Colon (tissue), 2 donors: ENCODE data around the gene ZNF222.

ENCODE experiments used
- FAIRE-seq: peaks from 2 replicates; lab custom pipeline; 2012; peaks lifted over from hg19 to GRCh38; lab: Jason Lieb, UNC
- donor health status: control.
- donor health status: control.

The ZNF222 gene

DNA sequence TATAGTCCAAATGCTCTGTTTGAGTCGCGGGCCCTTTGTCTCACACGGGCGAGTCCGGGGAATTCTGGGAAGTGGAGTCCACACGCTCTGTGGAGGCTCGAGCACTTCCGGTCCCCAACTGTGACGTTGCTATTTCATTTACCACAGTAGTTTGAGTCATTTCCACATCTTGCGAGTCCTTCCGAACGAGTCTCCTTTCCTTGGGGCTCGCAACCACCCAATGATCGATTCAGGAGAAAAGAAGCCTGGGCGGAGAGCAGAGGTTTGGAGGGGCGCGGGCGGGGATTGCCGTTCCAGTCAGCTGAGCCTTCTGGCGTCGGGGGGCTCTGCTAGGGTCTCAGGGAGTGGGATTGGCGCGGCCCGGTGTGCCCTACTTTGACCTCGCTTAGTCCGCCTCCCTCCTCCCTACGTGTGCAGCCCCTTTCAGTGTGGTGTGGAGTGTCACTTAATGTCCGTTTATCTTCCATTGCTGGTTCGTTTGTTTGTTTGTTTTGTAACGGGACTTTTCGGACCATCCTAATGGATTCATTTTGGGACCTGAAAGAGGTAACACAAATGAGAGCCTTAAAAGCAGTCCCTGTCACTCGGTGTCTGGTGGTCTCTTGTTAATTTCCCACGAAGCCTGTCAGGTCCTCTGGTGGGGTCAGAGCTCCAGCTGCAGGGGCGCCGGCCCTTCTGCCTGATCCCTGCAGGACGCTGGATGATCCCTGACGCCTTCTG lies at the start of gene ZNF222:
ZNF222 (plus strand) TSS at position 163 of the 720 bp plus-strand sequence; CDS start at position 221, 58 bp downstream.
- no peak for FAIRE-seq

DNA sequence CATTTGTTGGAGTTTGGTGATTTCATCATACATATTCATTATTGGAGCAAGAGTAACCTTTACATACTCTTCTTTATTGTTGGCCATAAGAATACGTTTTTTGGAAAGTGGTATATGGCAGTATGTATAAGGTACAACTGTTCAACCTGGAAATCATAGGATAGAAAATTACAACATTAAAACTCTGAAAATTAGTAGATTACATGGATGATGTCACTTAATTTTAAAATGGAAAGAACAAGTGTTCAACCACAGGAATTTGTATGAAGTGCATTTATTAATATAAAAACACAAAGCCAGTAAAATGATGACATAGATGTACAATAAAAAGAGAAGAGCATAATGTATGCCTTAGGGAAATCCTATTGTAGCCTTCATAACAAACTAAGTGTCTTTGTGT lies 48.4 kb upstream of the ZNF222 start:
- FAIRE-seq, result no peak

DNA sequence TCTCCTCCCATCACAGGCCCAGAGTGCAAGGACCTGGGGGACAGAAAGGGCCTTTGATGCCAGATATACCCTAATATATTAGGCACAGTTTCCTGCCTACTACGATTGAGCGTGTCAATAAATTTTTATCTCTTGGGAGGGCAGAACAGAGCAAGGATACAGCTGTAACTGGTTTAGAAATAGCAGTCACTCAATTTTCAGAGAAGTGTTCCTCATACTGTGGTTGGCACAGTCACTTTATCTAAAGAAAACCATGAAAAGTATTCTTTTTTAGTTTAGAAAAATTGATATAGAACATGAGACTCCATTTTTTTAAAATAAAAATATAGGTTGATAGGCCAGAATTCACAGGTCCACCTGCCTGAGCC lies 41.7 kb upstream of the ZNF222 start:
- no peak for FAIRE-seq

DNA sequence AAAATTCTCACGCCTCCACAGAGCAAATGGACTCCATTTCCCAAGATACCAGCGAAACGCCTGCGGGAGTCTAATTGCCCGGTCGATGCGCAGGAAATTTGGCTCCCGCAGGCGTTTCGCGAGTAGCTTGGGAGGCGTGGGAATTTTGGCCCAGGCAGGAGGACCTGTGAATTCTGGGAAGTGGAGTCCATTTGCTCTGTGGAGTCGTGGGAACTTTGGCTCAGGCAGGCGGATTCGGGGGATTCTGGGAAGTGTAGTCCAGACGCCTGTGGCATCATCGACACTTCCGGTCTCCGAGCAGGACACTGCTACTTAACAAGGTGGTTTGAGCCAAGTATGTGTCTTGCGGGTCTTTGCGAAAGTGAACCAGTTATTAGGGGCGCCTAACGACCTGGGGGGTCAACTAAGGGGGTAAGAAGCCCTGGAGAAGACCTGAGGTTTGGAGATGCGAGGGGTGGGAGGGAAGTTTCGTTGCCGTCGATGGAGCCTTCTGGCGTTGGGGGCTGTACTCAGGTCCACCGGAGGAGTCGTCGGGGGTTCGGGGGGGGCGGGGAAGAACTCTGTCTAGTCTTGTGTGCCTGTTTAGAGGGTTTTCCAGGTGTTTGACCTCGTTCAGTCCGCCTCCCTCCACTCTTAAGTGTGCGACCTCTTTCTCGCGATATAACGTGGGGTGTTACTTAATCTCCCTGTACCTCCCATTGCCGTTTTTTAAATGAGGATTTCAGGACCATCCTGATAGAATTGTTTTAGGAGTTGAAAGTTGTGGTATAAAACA lies 41.1 kb upstream of the ZNF222 start, which contains the start of gene ZNF155:
ZNF155 (plus strand) TSS at position 277 of the 775 bp plus-strand sequence. CDS start 4,356 bp downstream, outside the sequence.
- peak; percentile 60 for FAIRE-seq

DNA sequence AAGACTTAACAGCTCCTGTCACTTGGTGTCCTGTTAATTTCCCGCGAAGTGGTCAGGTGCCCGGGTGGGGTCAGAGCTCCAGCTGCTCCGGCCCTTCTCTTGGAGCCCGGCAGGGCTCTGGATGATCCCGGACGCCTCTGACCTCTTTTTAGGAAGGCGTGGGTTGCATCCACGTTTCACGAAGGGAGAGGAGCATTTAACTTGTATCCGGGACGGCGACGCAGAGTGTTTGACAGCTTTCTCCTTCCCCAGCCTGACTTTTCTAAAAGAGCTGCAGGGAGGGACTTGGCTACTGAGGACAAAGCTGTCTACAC lies 40.5 kb upstream of the ZNF222 start:
- no peak for FAIRE-seq

DNA sequence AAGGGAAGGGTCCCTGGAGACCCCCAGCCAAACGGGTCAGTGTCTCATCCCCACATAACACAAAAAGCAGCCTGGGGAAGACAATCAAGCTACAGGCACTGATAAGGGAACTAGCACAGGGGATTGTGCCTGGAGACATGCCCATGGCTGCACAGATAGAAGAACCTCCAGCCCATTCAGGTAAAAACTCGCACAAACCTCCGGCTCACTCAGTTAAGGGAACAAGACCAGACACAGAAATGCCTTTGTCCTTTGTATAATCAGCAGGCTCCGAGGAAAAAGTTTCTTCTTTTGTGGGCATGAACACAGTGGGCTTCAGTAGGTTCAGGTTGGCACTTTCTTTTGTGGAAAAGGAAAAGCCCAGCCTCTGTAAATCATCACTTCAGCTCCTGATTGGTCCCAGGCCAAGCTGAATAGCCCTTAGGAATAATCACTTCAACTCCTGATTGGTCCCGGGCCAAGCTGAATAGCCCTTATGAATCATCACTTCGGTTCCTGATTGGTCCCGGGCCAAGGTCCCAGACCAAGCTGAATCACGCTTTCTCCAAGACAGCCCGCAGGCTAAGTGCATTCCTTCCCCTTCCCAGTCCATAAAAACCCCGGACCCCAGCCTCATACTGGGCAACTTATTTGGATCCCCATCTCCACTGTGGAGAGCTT lies 27.4 kb upstream of the ZNF222 start:
- FAIRE-seq, result no peak

DNA sequence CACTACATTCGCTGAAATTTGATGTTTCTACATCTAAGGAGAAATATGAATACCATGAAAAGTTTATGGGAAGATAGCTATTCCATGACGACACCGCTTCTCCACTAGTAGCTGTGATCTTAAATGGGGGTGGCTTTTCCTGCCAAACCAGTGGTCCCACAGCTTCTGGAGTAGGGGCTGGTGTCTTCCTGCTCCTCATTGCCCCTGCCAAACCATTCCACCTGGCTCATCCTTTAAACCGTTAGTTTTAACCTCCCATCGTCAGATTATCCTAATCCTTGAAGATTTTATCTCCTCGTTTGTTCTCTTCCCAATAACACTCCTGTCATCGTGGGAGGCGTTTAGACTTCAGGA lies 23.0 kb upstream of the ZNF222 start:
- no peak for FAIRE-seq

DNA sequence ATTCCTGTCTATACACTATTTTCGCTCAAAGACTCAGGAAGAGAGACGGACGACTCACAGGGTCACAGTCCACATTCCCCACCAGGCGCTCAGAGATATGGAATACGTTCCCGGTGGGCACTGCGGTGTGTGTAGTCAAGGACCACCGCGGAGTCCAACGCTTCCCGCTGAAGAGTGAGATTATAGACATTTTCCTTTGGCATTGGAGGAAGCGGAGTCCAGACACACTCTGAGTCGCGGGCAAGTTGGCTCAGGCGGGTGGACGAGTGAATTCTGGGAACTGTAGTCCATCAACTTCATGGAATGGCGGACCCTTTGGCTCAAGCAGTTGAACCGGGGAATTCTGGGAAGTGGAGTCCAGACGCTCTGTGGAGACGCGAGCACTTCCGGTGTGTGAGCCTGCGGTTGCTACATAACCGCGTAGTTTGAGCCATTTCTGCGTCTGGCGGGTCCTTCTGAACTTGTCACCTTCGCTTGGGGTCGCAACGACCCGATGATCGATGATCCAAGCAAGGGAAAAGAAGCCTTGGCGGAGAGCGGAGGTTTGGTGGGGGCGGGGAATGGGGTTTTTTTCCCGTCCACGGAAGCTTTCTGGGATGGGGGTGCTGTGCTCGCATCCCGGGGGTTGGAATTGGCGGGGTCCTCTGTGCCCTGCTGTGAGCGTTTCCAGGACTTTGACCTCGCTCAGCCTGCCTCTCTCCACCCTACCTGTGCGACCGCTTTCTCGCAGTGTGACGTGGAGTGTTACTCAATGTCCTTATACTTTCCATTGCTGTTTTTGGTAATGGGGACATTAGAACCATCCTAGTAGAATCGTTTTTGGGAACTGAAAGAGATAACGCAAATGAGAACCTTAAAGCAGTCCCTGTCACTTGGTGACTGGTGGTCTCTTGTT lies 22.4 kb upstream of the ZNF222 start, which contains the start of gene ZNF230:
ZNF230 (plus strand) TSS at position 392 of the 895 bp plus-strand sequence. CDS start 4,122 bp downstream, outside the sequence.
- peak; percentile 14 for FAIRE-seq

DNA sequence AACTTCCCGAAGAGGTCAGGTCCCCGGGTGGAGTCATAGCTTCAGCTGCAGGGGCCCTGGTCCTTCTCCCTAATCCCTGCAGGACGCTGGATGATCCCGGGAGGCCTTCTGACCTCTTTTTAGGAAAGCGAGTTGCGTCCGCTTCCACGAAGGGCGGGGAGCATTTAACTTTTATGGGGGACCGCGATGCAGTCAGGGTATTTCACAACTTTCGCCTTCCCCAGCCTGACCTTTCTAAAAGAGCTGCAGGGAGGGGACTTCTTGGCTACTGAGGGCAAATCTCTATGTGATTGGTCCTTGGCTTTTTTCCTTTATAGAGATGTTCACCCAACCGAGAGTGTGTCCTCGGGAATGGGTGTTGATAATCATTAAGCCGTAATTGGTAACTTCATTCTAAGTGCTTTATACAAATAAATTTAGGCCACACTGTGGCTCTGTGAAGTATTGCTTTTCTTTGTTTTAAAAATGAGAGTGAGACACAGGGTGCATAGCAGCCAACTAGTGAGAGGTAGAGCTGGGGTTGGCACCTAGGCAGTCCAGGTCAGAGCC lies 21.6 kb upstream of the ZNF222 start:
- FAIRE-seq, result no peak

DNA sequence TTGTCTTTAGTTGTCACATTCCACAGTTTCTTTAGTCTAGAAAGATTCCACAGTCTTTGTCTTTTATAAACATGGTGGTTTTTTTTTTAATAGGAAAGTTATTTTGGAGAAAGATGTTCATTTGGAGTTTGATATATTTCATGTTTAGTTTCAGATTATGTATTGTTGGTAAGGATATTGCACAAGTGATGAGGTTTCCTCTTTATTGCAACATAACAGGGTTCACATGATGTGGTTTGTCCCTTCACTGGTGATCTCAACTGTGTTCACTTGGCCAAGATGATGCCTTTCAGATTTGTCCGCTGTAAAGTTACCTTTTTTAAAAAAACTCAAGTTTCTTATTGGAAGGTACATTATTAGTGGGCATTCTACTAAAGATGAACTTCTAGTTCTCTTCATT lies 19.2 kb upstream of the ZNF222 start:
- FAIRE-seq, result no peak

DNA sequence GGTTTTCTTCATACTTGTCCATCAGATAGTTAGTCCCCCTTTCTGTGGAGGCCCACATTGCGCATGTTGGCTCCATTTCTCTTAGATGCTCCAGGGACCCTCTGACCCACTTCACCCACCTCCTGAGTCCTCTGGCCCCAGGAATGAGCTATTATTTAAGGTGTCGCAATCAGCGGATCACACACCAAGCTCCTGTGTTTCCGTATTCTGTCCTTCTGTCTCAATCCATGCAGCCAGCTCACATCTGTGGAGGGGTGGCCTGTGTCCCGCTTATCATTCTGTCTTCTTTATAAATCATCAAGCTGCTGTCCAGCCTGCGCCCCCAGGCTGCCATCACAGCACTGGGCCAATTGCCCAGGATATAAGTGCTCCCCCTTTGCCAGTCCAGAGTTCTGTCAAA lies 17.7 kb upstream of the ZNF222 start:
- FAIRE-seq, result no peak

DNA sequence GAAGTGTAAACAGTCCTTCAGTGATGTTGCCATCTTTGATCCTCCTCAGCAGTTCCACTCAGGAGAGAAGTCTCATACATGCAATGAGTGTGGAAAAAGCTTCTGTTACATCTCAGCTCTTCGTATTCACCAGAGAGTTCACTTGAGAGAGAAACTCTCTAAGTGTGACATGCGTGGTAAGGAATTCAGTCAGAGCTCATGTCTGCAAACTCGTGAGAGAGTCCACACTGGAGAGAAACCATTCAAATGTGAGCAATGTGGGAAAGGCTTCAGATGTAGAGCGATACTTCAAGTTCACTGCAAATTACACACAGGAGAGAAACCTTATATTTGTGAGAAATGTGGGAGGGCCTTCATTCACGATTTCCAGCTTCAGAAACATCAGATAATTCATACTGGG lies 14.7 kb upstream of the ZNF222 start:
- FAIRE-seq, result no peak

DNA sequence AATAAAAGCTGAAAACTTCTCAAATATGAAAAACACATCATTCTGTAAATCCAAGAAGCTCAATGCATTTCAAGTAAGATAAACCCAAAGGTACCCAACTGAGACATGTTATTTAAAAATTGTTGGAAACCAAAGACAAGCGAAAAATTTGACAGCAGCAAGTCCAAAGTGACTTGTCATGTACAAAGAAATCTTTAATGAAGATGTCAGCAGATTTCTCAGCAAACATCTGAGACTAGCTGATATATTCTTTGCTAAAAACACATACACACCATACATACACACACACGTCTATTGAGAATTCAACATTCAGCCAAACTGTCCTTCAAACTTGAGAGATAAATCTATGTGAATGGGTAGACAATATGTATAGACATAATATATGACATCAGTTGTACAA lies 5.7 kb upstream of the ZNF222 start:
- no peak for FAIRE-seq

DNA sequence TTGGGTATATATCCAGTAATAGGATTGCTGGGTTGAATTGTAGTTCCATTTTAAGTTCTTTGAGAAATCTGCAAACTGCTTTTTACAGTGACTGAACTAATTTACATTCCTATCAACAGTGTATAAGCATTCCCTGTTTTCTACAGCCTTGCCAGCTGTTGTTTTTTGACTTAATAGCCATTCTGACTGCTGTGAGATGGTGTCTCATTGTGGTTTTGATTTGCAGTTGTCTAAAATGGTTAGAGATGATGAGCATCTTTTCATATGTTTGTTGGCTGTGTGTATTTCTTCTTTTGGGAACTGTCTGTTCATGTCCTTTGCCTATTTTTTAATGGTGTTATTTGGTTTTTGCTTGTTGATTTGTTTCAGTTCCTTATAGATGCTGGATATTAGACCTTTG lies 4.0 kb upstream of the ZNF222 start:
- FAIRE-seq, result no peak

DNA sequence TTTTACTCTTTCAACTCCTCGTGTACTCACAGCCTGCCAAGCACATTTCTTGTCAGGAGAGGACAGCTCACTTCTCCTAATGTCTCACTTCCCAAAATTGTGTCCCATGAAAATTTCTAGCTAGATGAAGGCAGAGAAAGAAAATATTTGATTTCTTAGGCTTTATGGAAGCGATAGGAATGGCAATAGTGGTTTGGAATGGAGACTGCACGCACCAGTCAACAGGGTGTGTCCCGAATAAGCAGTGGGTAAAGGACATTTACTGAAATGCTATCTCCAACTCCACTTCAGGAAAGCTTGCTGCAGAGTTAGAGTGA lies 321 bp upstream of the ZNF222 start:
- FAIRE-seq, result no peak

DNA sequence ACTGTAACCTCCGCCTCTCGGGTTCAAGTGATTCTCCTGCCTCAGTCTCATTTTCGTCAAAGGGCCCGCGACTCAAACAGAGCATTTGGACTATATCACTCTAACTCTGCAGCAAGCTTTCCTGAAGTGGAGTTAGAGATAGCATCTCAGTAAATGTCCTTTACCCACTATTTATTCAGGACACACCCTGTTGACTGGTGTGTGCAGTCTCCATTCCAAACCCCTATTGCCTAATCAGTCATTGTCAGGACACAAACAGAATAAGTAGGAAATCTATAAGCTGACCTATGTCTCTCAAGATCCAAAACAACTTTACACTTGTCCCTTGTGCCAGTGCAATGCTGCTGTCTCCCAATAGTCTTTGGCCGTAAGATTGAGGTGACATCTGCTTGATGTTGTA lies 1.4 kb downstream of the ZNF222 start:
- FAIRE-seq, result no peak

DNA sequence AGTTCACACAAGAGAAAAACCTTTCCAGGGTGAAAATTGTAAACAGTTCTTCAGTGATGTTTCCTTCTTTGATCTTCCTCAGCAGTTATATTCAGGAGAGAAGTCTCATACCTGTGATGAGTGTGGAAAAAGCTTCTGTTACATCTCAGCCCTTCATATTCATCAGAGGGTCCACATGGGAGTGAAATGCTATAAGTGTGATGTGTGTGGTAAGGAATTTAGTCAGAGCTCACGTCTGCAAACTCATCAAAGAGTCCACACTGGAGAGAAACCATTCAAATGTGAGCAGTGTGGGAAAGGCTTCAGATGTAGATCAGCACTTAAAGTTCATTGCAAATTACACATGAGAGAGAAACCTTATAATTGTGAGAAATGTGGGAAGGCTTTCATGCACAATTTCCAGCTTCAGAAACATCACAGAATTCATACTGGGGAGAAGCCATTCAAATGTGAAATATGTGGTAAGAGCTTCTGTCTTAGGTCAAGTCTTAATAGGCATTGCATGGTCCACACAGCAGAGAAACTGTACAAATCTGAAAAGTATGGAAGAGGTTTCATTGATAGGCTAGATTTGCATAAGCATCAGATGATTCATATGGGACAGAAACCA lies 6.9 kb downstream of the ZNF222 start:
- FAIRE-seq, result no peak

DNA sequence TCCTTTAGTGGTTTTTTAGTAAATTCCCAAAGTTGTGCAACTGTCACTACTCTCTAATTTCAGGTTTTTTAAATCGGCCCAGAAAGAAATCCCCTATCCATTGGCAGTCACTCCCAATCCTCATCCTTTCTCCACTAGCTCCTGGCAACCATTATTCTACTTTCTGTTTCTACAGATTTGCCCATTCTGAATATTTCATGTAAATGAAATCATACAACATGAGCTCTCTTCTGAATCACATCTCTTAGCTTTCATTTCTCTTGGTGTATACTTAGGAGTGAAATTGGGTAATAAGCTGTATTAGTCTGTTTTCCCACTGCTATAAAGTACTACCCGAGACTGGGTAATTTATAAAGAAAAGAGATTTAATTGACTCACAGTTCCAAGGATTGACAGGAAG lies 17.0 kb downstream of the ZNF222 start:
- no peak for FAIRE-seq

DNA sequence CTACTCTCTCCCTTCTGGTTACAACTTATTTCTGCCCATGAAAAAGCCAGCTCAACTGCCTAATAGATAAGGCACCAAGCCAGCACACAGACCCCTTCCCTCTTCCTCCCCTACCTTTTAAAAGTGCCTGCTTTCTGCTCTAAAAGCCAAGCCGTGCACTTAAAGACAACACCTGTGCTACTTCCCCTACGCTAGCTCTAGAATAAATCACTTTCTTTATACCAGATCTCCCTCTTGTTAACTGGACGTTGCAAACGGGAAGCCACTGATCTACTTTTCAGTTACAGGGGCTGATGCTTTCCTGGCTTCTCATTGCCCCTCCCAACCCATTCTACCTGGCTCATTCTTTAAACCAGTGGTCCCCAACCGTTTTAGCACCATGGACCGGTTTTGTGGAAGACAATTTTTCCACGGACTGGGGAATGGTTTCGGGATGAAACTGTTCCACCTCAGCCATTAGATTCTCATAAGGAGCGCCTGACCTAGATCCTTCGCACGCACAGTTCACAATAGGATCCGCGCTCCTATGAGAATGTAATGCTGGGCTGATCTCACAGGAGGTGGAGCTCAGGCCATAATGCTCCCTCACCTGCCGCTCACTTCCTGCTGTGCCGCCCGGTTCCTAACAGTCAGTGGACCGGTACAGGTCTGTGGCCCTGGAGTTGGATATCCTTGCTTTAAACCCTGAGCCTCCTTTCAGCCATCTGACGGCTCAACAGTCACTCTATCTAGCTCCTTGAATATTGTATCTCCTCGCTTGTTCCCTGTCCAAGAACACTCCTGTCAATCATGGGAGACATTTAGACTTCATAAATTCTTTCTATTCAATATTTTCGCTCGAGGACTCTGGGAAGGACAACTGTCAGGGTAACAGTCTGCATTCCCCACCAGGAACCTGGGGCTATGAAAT lies 25.8 kb downstream of the ZNF222 start:
- no peak for FAIRE-seq

DNA sequence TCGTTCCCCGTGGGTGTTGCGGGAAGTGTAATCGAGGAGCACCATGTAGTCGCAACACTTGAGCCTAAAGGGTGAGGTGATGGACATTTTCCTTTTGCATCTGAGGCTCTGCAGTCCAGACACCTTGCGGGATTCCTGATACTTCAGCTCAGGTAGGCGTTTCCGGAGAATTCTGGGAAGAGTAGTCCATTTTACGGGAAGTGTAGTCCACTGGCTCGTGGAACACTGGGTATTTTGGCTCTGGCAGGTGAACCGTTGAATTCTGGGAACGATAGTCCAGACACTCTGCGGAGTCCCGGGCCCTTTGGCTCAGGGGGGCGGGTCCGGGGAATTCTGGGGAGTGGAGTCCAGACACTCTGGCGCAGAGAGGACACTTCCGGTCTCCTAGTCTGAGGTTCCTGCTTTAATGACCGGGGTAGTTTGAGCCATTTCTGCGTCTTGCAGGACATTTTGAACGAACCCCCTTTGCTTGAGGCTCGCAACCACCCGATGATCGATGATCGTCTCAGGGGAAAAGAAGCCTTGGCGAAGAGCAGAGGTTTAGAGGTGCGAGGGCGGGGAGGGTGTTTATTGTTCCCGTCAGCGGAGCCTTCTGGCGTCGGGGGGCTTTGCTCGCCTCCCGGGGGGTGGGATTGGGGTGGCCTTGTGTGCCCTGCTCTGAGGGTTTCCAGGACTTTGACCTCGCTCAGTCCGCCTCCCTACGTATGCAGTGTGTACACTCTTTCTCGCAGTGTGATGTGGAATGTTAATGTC lies 26.6 kb downstream of the ZNF222 start, which contains the start of gene ZNF223:
ZNF223 (plus strand) TSS at position 387 of the 753 bp plus-strand sequence. CDS start 3,141 bp downstream, outside the sequence.
- peak; percentile 53 for FAIRE-seq
